ENCODE measurements around the gene ANKRD9.

Gene ANKRD9

GRCh38 chr14:102490456-102490855 is 19.1 kb downstream of the ANKRD9 start:
- DNase-seq: no peak
- Histone ChIP-seq H4K8ac (ENCODE audit: low read depth, low read length) (no peak overlapping the region), H3K27ac (ENCODE audit: low read depth, low read length) (no peak overlapping the region)

GRCh38 chr14:102487204-102487577 is 22.4 kb downstream of the ANKRD9 start:
- H3K4me1 ChIP-seq (ENCODE audit: control insufficient read depth in 1 of 2, insufficient read depth in 2 of 2, low read length in 2 of 2): peaks cover 9 to 13% of the 10 kb centered on the region in 2 experiments
- no peak overlapping the region for H4K8ac ChIP-seq (ENCODE audit: low read depth, low read length)
- no peaks in the 10 kb centered on the region for H3K79me2 ChIP-seq (ENCODE audit: control insufficient read depth, insufficient read depth, low read length, poor library complexity)
- no peak overlapping the region for H3K14ac ChIP-seq (ENCODE audit: low read length)
- H2BK5ac ChIP-seq (ENCODE audit: low read depth, low read length, poor library complexity): no peak overlapping the region
- H3K36me3 ChIP-seq (ENCODE audit: control insufficient read depth in 1 of 2, insufficient read depth in 2 of 2, low read length in 2 of 2): no peaks in the 10 kb centered on the region
- H3K27me3 ChIP-seq (ENCODE audit: insufficient read depth, low read length): no peaks in the 10 kb centered on the region
- no peak overlapping the region for H3K4me2 ChIP-seq (ENCODE audit: low read length)
- no peak overlapping the region for H2AFZ ChIP-seq (ENCODE audit: insufficient read depth, low read length, poor library complexity)
- H3K27ac ChIP-seq (ENCODE audit: low read depth, low read length): peak overlapping the region; percentile 4
- H2BK120ac ChIP-seq (ENCODE audit: insufficient read depth, low read length, poor library complexity): no peak overlapping the region
- no peak overlapping the region for H3K4ac ChIP-seq (ENCODE audit: low read depth, low read length)
- H3K9me3 ChIP-seq (ENCODE audit: insufficient read depth, low read depth, low read length): peaks cover 2% of the 10 kb centered on the region
- no peak overlapping the region for H3K18ac ChIP-seq (ENCODE audit: low read length)
- H2BK12ac ChIP-seq (ENCODE audit: low read length): no peak overlapping the region
- peak; percentile 35 to 58 for DNase-seq
- H3K79me1 ChIP-seq (ENCODE audit: low read length): peaks cover 3% of the 10 kb centered on the region
- H3K23ac ChIP-seq (ENCODE audit: low read length): no peak overlapping the region
- no peak overlapping the region for H2AK5ac ChIP-seq (ENCODE audit: low read length)
- no peak overlapping the region for H3K9ac ChIP-seq (ENCODE audit: low read length)
- no peak overlapping the region for H4K12ac ChIP-seq (ENCODE audit: low read depth, low read length)
- no CpG with 5 or more reads among the region's 7 CpGs for WGBS (ENCODE audit: extremely low coverage, insufficient coverage, insufficient read length)
- no peak overlapping the region for H3K4me3 ChIP-seq (ENCODE audit: low read depth, low read length)
- H4K91ac ChIP-seq (ENCODE audit: low read depth, low read length): no peak overlapping the region

More at GRCh38 chr14:102490456-102490855, 19.1 kb downstream of the ANKRD9 start:
- no peaks in the 10 kb centered on the region for H3K27me3 ChIP-seq (ENCODE audit: insufficient read depth, low read length)
- H3K9ac ChIP-seq (ENCODE audit: low read length): no peak overlapping the region
- no peak overlapping the region for H3K23ac ChIP-seq (ENCODE audit: low read length)
- peaks cover 3% of the 10 kb centered on the region for H3K79me1 ChIP-seq (ENCODE audit: low read length)
- H2BK12ac ChIP-seq (ENCODE audit: low read length): no peak overlapping the region
- H2AK5ac ChIP-seq (ENCODE audit: low read length): no peak overlapping the region
- H3K4me2 ChIP-seq (ENCODE audit: low read length): no peak overlapping the region
- no peak overlapping the region for H4K12ac ChIP-seq (ENCODE audit: low read depth, low read length)
- no peaks in the 10 kb centered on the region for H3K9me3 ChIP-seq (ENCODE audit: insufficient read depth, low read depth, low read length)
- no peak overlapping the region for H3K14ac ChIP-seq (ENCODE audit: low read length)
- no peaks in the 10 kb centered on the region for H3K79me2 ChIP-seq (ENCODE audit: control insufficient read depth, insufficient read depth, low read length, poor library complexity)
- H2BK5ac ChIP-seq (ENCODE audit: low read depth, low read length, poor library complexity): no peak overlapping the region
- H3K36me3 ChIP-seq (ENCODE audit: control insufficient read depth in 1 of 2, insufficient read depth in 2 of 2, low read length in 2 of 2): no peaks in the 10 kb centered on the region
- H4K91ac ChIP-seq (ENCODE audit: low read depth, low read length): no peak overlapping the region
- no peak overlapping the region for H3K4me3 ChIP-seq (ENCODE audit: low read depth, low read length)
- H3K4ac ChIP-seq (ENCODE audit: low read depth, low read length): no peak overlapping the region
- no CpG with 5 or more reads among the region's 18 CpGs for WGBS (ENCODE audit: extremely low coverage, insufficient coverage, insufficient read length)
- peaks cover 6 to 13% of the 10 kb centered on the region in 2 experiments for H3K4me1 ChIP-seq (ENCODE audit: control insufficient read depth in 1 of 2, insufficient read depth in 2 of 2, low read length in 2 of 2)
- H2BK120ac ChIP-seq (ENCODE audit: insufficient read depth, low read length, poor library complexity): no peak overlapping the region
- no peak overlapping the region for H3K18ac ChIP-seq (ENCODE audit: low read length)
- H2AFZ ChIP-seq (ENCODE audit: insufficient read depth, low read length, poor library complexity): no peak overlapping the region

GRCh38 chr14:102486513-102487203 is 22.9 kb downstream of the ANKRD9 start:
- Histone ChIP-seq H3K9me3 (ENCODE audit: insufficient read depth, low read depth, low read length) (peaks cover 2% of the 10 kb centered on the region), H3K4me3 (ENCODE audit: low read depth, low read length) (no peak overlapping the region), H3K18ac (ENCODE audit: low read length) (no peak overlapping the region), H4K91ac (ENCODE audit: low read depth, low read length) (no peak overlapping the region), H3K79me1 (ENCODE audit: low read length) (peaks cover 3% of the 10 kb centered on the region), H3K9ac (ENCODE audit: low read length) (no peak overlapping the region), H2BK12ac (ENCODE audit: low read length) (no peak overlapping the region), H3K36me3 (ENCODE audit: control insufficient read depth in 1 of 2, insufficient read depth in 2 of 2, low read length in 2 of 2) (no peaks in the 10 kb centered on the region), H3K23ac (ENCODE audit: low read length) (no peak overlapping the region), H4K8ac (ENCODE audit: low read depth, low read length) (no peak overlapping the region), H3K14ac (ENCODE audit: low read length) (no peak overlapping the region), H3K27me3 (ENCODE audit: insufficient read depth, low read length) (no peaks in the 10 kb centered on the region), H2BK120ac (ENCODE audit: insufficient read depth, low read length, poor library complexity) (no peak overlapping the region), H4K12ac (ENCODE audit: low read depth, low read length) (no peak overlapping the region), H3K79me2 (ENCODE audit: control insufficient read depth, insufficient read depth, low read length, poor library complexity) (no peaks in the 10 kb centered on the region), H2AK5ac (ENCODE audit: low read length) (no peak overlapping the region), H3K4me1 (ENCODE audit: control insufficient read depth in 1 of 2, insufficient read depth in 2 of 2, low read length in 2 of 2) (peaks cover 9 to 13% of the 10 kb centered on the region in 2 experiments), H3K4me2 (ENCODE audit: low read length) (no peak overlapping the region), H2AFZ (ENCODE audit: insufficient read depth, low read length, poor library complexity) (no peak overlapping the region), H2BK5ac (ENCODE audit: low read depth, low read length, poor library complexity) (no peak overlapping the region), H3K4ac (ENCODE audit: low read depth, low read length) (no peak overlapping the region), H3K27ac (ENCODE audit: low read depth, low read length) (peak overlapping the region; percentile 4)
- WGBS (ENCODE audit: extremely low coverage, insufficient coverage, insufficient read length): no CpG with 5 or more reads among the region's 17 CpGs
- DNase-seq: peak; percentile 27 to 41

GRCh38 chr14:102485693-102486512 is 23.7 kb downstream of the ANKRD9 start:
- H2BK12ac ChIP-seq (ENCODE audit: low read length): no peak overlapping the region
- H3K79me1 ChIP-seq (ENCODE audit: low read length): peaks cover 3% of the 10 kb centered on the region
- H3K18ac ChIP-seq (ENCODE audit: low read length): no peak overlapping the region
- H3K27me3 ChIP-seq (ENCODE audit: insufficient read depth, low read length): no peaks in the 10 kb centered on the region
- H3K14ac ChIP-seq (ENCODE audit: low read length): no peak overlapping the region
- no peak overlapping the region for H3K9ac ChIP-seq (ENCODE audit: low read length)
- H3K79me2 ChIP-seq (ENCODE audit: control insufficient read depth, insufficient read depth, low read length, poor library complexity): no peaks in the 10 kb centered on the region
- H4K8ac ChIP-seq (ENCODE audit: low read depth, low read length): no peak overlapping the region
- H3K23ac ChIP-seq (ENCODE audit: low read length): no peak overlapping the region
- H4K91ac ChIP-seq (ENCODE audit: low read depth, low read length): no peak overlapping the region
- no peak overlapping the region for H3K27ac ChIP-seq (ENCODE audit: low read depth, low read length)
- no peak for DNase-seq
- peaks cover 2% of the 10 kb centered on the region for H3K9me3 ChIP-seq (ENCODE audit: insufficient read depth, low read depth, low read length)
- no peak overlapping the region for H2AK5ac ChIP-seq (ENCODE audit: low read length)
- no peak overlapping the region for H3K4me2 ChIP-seq (ENCODE audit: low read length)
- no peaks in the 10 kb centered on the region for H3K36me3 ChIP-seq (ENCODE audit: control insufficient read depth in 1 of 2, insufficient read depth in 2 of 2, low read length in 2 of 2)
- H2BK5ac ChIP-seq (ENCODE audit: low read depth, low read length, poor library complexity): no peak overlapping the region
- no peak overlapping the region for H2BK120ac ChIP-seq (ENCODE audit: insufficient read depth, low read length, poor library complexity)
- H4K12ac ChIP-seq (ENCODE audit: low read depth, low read length): no peak overlapping the region
- H2AFZ ChIP-seq (ENCODE audit: insufficient read depth, low read length, poor library complexity): no peak overlapping the region
- H3K4ac ChIP-seq (ENCODE audit: low read depth, low read length): no peak overlapping the region
- H3K4me1 ChIP-seq (ENCODE audit: control insufficient read depth in 1 of 2, insufficient read depth in 2 of 2, low read length in 2 of 2): peaks cover 9 to 14% of the 10 kb centered on the region in 2 experiments
- no peak overlapping the region for H3K4me3 ChIP-seq (ENCODE audit: low read depth, low read length)
- WGBS (ENCODE audit: extremely low coverage, insufficient coverage, insufficient read length): no CpG with 5 or more reads among the region's 11 CpGs

Measured in trophoblast cell (in vitro differentiated cells and primary cell).